Raji (cell line): ENCODE data around the gene LRP3.

ENCODE experiments used
- POLR2A ChIP-seq: IDR thresholded peaks from 2 replicates; pipeline ENCODE4 v1.6.1; 2011; ENCODE audit warnings: low read depth, low read length, control low read depth; ENCODE audit not compliant: insufficient read depth

LRP3 gene, protein sequence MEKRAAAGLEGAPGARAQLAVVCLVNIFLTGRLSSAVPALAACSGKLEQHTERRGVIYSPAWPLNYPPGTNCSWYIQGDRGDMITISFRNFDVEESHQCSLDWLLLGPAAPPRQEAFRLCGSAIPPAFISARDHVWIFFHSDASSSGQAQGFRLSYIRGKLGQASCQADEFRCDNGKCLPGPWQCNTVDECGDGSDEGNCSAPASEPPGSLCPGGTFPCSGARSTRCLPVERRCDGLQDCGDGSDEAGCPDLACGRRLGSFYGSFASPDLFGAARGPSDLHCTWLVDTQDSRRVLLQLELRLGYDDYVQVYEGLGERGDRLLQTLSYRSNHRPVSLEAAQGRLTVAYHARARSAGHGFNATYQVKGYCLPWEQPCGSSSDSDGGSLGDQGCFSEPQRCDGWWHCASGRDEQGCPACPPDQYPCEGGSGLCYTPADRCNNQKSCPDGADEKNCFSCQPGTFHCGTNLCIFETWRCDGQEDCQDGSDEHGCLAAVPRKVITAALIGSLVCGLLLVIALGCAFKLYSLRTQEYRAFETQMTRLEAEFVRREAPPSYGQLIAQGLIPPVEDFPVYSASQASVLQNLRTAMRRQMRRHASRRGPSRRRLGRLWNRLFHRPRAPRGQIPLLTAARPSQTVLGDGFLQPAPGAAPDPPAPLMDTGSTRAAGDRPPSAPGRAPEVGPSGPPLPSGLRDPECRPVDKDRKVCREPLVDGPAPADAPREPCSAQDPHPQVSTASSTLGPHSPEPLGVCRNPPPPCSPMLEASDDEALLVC

DNA sequence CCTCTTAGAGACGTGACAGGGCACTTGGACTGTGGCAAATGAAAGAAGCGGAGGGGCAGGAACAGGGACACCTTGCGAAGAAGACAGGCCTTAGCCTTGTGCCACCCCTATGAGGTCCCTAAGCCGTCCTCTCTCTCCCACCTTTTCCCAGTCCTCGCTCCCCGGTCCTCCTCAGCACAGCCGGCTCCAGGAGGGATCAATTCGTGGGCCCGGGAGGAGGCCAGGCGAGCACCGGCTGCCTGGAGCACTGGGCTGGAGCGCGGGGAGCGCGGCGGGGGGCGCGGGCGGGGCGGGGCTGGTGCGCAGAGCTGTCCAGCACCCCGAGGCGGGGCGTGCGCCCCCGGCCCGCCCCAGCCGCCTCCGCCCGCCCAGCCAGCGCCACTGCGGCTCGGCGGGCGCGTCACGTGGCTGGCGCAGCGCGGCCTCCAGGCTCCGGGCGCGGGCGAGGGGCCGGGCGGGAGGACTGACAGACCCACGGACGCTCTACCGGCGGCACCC lies at the start of gene LRP3:
Gene LRP3 (plus strand): TSS at position 466 of the 498 bp plus-strand sequence. CDS start 456 bp downstream, outside the sequence.
- TF ChIP-seq POLR2A: no peak

DNA sequence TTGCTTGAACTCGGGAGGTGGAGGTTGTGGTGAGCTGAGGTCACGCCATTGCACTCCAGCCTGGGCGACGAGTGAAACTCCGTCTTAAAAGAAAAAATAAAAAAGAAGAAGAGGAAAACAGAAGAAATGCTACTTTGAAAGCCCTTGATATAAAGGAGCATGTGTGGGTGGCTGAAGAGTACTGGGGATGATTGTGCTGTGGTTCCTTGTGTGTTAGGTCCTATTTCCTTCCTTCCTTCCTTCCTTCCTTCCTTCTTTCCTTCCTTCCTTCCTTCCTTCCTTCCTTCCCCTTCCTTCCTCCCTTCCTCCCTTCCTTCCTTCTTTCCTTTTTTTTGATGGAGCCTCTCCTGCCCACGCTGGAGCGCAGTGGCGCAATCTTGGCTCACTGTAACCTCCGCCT lies 47.9 kb upstream of the LRP3 start:
- TF ChIP-seq POLR2A: no peak

DNA sequence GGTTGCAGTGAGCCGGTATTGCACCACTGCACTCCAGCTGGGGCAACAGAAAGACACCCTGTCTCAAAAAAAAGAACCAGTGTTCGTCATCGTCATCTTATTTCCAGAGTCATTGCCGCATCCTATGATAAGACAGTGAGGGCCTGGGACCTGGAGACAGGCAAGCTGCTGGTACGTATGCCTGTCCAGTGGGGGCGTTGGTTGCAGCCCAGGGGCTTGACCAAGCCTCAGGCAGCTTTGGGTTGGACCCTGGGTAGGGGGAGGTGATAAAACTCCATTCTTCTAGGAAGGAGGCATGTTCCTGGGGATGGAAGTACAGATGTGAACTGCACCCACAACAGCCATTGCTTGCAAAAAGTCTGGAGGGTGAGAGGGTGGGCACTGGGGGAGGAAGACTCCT lies 46.6 kb upstream of the LRP3 start:
- no peak for TF ChIP-seq POLR2A

DNA sequence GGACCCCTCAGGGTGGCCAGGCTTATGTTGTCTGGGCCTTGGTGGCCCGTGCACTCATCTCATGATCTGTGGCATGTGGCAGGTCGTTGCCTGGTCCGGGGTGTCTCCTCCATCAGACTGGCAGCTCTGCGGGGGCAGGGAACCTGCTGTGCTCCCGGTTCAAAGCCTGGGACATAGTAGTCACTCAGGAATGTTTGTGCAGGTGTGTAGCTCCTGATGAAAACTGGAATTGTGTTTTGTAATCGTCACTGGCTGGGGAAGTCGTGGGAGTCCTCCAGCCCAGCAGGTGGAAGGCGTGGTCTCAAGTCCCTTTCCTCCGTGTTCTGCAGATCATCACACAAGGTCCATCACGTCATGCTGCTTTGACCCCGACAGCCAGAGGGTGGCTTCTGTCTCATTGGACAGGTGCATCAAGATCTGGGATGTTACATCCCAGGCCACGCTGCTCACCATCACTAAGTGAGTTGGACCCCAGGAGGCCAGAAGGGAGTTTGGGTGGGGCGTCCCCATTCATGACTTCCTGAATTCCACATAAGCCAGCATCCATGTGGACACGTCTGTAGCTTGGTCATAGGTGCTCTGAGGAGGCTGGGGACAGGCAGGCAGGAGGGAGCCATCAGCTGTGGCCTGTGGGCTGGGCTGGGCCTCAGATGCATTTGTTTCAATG lies 43.1 kb upstream of the LRP3 start:
- TF ChIP-seq POLR2A: no peak

DNA sequence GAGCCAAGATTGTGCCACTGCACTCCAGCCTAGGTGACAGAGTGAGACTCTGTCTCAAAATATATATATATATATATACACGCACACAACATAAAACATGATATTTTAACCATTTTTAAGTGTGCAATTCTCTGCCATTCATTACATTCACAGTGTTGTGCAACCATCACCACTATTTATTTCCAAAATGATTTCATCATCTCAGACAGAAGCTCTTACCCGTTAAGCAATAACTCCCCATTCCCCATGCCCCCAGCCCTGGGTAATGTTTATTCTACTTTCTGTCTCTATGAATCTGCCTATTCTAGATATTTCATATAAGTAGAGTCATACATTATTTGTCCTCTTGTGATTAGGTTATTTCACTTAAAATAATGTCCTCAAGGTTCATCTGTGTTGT lies 42.0 kb upstream of the LRP3 start:
- no peak for TF ChIP-seq POLR2A

DNA sequence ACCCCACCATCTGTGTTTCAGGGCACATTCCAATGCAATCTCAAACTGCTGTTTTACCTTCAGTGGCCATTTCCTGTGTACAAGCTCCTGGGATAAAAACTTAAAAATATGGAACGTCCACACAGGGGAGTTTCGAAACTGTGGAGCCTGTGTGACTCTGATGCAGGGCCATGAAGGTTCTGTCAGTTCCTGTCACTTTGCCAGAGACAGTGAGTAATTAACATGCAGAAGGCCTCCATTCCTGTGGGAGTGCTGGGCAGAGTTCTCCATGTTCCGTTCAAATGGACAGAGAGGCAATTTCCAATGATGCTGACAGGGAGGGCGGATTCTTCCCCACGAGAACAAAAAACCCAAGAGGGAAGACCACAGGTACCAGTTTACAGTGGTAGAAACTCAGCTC lies 37.8 kb upstream of the LRP3 start:
- no peak for TF ChIP-seq POLR2A

DNA sequence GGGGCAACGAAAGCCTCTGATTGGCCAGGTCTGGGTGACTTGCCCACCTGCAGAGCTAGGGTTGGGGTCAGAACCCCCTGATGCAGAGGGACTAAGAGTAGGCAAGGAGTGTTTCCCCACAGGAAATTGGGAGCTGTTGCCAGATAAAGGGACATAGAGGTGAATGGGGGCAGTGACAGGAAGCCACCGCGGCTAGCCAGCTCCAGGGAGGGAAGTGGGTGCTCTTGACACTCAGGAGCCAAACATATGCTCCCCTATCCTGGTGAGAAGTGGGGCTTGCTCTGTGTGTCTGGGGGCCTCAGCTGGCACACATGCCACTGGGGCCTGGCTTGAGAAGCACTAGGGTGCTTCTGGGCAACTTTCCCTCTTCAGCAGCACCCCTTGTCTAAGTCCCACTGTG lies 36.2 kb upstream of the LRP3 start:
- TF ChIP-seq POLR2A: no peak

DNA sequence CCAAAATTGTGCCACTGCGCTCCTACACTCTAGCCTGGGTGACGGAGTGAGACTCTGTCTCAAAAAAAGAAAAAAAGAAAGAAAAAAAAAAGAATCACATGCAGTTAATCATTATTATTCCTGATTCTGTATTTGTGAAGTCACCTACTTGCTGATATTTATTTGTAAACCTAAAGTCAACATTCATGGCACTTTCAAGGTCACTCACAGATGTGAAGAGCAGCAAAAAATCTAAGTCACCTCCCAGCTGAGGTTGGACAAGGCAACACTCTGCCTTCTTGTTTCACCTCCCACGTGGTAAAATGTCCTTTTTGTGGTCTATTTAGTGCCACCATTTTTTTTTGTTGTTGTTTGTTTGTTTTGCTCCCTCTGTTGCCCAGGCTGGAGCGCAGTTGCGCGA lies 35.8 kb upstream of the LRP3 start:
- no peak for TF ChIP-seq POLR2A

DNA sequence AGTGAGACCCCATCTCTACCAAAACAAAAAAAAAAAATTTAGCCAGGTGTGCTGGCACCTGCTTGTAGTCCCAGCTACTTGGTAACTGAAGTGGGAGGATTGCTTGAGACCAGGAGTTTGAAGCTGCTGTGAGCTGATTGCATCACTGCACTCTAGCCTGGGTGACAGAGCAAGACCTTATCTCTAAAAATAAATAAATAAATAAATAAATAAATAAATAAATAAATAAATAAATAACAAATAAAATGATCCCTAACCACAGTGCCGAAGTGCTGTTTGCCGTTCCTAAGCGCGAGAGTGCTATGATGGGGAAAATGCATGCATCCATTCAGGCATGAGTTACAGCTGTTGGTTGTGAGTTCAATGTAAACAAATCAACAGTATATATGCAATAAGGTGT lies 35.0 kb upstream of the LRP3 start:
- no peak for TF ChIP-seq POLR2A

DNA sequence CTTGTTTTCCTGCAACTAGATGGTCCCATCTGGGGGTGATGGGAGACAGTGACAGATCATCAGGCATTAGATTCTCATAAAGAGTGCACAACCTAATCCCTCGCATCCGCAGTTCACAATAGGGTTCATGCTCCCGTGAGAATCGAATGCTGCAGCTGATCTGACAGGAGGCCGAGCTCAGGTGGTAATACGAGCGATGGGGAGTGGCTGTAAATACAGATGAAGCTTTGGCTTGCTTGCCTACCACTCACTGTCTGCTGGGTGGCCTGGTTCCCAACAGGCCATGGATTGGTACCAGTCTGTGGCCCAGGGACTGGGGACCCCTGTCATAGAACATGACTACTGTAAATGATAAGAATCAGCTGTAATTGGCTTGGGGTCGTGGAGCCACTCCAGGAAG lies 34.2 kb upstream of the LRP3 start:
- no peak for TF ChIP-seq POLR2A

DNA sequence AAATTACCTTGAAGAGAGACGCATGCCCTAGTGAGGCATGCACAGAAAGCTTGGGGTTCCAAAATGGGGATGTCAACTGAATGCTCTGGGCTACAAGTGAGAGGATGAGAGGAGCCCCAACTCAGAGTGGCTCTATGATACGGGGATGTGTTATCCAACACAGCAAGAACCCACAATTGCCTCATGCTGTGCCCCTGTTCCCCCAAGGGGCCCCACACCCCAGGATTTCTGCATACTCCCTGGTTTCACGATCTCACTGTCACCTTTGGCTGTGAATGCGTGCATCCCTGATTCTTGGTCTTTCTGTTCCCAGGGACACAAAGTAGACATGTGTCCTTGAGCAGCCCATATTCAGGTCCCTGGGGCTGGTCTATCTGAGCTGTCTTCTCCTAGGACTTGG lies 32.9 kb upstream of the LRP3 start:
- TF ChIP-seq POLR2A: no peak

DNA sequence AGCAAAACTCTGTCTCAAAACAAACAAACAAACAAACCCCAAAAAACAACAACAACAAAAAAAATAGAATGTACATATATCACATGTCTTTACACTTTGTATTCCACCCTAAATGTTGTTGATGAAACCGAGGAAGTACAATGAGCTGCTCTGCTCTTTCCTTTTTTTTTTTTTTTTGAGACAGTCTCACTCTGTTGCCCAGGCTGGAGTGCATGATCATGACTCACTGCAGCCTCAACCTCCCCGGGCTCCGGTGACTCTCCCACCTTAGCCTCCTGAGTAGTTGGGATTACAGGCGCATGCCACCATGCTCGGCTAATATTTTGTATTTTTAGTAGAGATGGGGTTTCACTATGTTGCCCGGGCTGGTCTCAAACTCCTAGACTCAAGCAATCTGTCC lies 30.6 kb upstream of the LRP3 start:
- TF ChIP-seq POLR2A: no peak

DNA sequence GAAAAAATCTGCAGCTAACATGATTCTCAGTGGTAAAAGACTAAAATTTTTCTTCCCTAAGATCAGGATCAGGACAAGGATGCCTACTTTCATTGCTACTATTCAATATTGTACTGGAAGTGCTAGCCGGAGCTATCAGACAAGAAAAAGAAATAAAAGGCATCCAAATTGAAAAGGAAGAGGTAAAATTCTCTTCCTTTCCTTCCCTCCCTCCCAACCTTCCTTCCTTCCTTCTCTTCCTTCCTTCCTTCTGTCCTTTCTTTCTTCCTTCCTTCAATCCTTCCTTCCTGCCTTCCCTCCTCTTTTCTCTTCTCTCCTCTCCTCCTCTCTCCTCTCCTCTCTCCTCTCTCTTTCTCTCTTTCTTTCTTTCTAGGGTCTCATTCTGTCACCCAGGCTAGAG lies 26.7 kb upstream of the LRP3 start:
- TF ChIP-seq POLR2A: no peak

DNA sequence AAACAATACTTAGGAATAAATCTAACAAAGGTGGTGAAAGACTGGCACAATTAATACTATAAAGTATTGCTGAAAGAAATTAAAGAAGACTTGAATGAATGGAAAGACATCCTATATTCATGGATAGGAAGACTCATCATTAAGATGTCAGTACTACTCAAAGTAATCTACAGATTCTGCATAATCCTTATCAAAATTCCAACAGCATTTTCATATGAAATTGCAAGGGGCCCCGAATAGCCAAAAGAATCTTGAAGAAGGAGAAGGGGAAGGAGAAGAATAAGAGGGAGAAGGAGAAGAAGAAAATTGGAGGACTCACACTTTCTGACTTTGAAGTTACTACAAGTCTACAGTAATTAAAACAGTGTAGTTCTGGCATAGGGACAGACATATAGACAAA lies 25.6 kb upstream of the LRP3 start:
- no peak for TF ChIP-seq POLR2A

DNA sequence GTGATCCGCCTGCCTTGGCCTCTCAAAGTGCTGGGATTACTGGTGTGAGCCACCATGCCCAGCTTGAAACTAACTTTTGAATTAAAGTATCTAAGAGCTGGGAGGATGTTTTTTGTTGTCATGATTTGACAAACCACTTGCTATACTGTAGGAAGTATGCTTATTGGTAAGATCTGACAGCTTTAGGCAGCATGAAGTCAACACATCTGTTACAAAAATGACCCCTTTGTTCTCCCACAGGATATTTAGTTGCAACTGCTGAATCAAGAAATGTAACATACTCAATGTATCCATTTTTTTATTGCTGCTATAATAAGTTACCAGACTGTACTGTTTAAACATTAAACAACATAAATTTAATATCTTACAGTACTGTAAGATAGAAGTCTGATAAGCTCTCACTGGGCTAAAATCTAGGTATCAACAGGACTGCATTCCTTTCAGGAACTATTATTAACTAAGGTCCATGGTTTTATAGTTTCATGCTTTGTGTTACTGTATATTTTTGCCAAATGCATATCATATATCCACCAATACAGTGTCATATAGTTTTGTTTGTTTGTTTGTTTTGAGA lies 22.8 kb upstream of the LRP3 start:
- TF ChIP-seq POLR2A: no peak
